ENCODE measurements around the gene LRP3. TPM values are rescaled to one million over a fixed set of nuclear protein-coding genes. Genes with fewer than 3 reads are reported as not detected.
"Not testable (repeated sequence)": the region's sequence is repeated elsewhere in the genome, so short reads cannot be mapped to it uniquely, and the experiment has no call there.

LRP3 gene
- total RNA-seq, 1 donor from 2014 or later: 43.3 TPM

DNA sequence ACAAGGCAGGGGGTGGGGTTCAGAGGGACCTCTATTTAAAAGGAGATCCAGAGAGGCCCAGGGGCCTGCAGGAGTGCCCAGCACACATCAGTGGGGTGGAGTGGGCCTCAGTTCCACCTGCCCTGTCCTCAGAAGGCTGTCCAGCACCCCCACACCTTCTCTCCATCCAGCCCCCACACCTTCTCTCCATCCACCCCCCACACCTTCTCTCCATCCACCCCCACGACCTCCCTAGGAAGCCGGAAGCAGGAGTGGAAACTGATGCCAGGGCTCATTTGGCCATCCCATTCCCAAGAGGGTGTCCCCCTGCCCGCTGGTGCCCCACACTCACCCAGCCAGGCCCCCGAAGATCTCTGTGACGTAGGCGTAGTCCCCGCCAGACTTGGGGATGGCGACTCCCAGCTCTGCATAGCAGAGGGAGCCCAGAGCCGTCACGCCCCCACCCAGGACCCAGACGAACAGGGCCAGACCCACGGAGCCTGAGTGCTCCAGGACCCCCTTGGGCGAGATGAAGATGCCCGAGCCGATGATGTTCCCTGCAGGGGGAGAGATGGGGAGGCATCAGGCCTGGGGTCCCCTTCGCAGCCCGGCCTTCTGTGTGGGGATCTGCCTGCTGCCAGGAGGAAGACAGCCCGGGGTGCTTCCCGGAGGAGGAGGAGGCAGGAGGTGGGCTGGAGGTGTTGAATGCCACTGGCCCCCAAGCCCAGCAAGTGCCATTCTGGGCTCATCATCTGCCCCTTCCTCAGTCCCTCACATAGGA lies 21.5 kb downstream of the LRP3 start:
- no peak for DNase-seq (ENCODE audit: low spot score)

DNA sequence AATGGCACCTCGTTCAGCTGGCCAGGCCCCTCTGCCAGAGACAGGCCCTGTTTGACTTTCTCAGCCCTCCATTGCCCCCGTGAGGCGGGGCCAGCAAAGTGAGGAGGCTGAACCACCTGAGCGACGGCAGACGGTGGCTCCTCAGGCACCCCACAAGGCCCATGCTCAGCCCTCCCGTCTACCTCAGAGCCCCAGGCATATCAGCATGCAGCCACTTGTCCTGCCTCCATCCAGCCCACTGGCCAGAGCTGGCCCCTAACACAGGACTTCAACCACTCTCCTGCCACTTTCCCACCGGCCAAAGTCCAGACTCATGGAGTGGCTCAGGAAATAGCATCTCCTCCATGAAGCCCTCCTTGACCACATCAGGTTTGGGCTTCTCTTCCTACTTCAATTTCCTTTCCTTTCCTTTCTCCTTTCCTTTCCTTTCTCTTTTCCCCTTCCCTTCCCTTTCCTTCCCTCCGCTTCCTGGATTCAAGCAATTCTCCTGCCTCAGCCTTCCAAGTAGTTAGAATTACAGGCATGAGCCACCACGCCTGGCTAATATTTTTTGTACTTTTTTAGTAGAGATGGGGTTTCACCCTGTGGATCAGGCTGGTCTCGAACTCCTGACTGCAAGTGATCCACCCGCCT lies 22.2 kb downstream of the LRP3 start:
- no peak for DNase-seq (ENCODE audit: low spot score)

DNA sequence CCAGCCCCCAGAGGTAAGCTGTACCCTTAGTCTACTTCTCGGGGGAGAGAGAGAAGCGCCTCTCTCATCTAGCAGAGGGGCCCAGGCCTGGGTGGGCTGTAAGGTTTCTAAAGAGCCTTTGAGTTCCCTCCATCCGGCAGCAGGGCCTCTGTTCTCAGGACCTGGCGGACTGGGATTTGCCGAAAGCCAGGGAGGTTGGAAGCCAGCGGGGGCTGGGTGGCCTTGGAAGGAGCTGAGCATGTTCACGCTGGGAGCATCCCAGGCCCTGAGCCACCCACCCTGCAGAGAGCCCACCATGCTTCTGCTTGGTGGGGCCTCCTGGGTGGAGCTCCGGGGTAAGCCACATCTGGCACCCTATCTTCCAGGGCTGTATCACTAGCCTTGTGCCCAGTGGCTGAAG lies 23.8 kb downstream of the LRP3 start:
- no peak for DNase-seq (ENCODE audit: low spot score)

DNA sequence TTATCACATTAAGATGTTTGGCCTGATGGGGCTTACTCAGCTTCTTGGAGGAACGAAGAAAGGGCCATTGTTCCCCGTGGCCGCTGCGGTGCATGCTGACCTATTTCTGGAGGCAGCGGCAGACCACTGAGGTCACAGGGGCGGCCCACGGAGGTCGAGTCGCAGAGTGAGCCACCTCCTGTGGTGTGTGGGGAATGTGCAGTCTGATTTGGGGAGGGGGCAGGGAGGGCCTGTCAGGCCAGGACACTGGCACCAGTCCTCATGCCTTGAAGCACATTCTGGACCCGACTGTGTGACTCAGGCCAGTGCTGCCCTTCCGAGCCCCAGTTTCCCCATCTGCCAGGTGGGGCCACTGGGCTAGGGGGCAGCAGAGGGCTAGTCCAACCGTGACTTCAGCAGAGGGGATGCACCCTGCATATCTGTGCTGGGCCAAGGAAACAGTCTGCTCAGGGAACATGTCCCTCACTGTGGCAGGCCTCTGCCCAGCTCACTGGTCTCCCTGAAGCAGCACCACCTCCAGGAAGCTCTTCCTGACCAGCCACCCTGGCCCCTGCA lies 25.2 kb downstream of the LRP3 start:
- no peak for DNase-seq (ENCODE audit: low spot score)

DNA sequence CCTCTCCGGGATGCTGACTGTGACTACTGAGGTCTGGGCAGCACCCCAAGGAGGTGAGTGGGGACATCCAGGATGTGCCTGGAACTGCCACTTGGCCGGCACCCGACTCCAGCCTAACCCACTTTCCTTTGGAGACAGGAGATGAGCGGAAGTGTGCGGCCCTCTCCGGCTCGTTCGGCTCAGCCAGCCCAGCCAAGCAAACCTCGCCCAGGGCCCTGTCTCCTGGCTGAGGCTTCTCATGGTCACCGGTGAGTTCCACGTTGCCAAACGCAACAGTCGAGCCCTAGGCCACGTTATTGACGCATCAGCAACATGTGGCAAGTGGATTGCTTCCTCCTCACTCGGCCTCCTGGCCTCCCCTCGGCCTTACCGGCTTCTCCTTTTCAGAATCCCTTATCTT lies 26.0 kb downstream of the LRP3 start:
- DNase-seq (ENCODE audit: low spot score): no peak

DNA sequence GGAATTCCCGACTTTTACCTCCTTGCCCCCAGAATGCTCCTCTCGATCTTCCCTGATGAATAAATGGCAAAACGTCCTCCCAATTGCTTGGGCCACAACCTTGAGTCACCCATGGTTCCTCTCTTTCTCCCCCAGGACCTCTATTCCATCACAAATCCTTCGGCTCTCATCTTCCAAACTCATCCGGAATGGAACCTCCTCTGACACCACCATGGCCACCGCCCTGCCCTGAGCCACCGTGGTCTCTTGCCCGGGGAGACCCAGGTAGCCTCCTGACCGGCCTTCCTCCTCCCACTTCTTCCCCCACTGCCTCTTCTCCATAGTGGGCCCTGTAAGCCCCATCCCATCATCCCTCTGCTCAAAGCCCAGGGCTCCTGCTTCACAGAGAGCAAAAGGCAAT lies 26.6 kb downstream of the LRP3 start:
- DNase-seq (ENCODE audit: low spot score): no peak

DNA sequence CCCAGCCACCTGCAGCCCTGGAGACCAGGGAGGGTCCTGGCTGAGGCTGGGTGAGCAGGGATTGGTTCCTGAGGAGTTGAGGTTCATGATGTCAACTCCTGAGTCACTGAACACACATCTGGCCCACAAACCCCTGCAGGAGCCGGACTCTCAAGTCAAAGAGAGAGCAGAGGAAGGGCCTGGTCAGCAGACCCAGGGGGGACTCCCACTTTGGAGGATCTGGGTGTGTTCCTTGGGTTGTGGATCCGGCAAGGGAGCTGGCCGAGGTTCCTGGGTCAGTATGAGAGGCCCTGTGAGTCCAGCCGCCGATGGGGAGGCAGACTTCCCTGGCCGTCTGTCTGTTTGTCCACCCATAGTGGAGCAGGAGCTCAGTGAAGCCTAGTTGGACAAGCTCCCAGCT lies 27.5 kb downstream of the LRP3 start:
- DNase-seq (ENCODE audit: low spot score): no peak

DNA sequence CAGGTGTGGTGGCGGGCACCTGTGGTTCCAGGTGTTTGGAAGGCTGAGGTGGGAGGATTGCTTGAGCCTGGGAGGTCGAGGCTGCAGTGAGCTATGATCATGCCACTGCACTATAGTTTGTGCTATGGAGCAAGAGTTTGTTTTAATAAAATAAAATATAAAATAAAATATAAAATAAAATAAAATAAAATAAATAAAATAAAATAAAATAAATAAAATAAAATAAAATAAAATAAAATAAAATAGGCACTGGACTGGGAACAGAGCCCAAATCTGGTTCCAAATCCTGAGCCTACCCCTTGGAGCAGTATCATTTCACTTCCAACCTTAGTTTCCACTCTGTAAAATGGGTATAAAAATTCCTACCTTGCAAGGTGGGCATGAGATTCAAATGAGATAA lies 28.1 kb downstream of the LRP3 start:
- not testable (repeated sequence) for DNase-seq (ENCODE audit: low spot score)

DNA sequence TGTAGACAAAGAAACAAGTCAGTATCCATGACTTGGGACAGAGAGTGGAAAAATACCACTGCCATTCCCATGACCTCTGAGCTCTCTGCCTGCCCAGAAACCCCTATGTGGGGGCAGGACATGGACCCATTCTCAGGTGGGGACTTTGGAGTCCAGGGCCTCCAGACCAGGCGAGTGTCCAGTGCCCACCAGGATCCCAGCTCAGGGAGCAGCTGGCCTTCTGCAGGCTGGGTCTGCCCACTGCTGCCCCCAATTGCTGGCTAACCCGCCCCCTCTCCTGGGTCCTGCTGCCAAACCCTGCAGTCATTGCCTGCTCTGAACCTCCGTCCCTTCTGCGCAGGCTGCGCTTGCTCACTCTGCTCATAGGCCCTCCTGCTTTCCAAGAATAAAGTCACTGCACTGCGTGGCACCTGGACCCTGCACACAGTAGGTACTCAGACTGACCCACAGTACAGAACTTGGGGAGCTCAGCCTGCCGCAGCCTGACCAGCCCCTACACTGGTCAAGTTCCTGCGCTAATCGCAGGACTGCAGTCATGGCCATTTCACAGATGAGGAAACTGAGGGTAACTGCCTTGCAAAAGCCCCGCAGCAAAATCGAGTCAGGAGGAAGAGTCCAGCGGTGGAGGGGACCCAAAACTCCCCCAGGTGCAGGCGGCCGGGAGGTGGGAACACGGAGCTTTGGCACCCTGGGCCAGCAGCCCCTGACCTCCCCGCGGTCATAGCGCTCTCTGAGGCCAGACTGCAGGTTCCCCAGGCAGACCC lies 30.7 kb downstream of the LRP3 start:
- no peak for DNase-seq (ENCODE audit: low spot score)

DNA sequence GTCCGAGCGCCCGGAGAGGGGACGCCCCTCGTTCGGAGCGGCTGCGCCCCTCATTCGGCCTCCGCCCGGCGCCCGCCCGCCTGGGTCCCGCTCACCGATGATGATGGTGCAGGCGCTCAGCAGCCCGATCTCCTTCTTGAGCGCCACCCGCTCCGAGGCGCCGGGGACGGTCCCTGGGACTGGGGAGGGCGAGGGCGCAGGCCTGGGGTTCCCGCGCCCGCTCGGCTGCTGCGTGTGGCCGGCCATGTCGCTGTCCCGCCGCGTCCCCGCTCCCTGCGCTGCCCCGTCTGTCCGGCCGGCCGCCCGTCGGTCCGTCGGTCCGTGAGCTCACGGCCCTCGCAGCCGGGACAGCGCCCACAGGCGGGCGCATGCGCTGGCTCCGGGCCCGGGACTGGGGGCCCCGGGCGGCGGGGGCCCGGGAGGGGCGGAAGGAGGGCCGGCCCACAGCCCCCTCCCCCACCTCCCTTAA lies 31.4 kb downstream of the LRP3 start, which contains the start of gene SLC7A10:
Gene SLC7A10, minus strand, starts transcription at position 393 of the 469 bp plus-strand sequence. Its CDS starts 147 bp downstream, at position 246.
- no peak for DNase-seq (ENCODE audit: low spot score)

DNA sequence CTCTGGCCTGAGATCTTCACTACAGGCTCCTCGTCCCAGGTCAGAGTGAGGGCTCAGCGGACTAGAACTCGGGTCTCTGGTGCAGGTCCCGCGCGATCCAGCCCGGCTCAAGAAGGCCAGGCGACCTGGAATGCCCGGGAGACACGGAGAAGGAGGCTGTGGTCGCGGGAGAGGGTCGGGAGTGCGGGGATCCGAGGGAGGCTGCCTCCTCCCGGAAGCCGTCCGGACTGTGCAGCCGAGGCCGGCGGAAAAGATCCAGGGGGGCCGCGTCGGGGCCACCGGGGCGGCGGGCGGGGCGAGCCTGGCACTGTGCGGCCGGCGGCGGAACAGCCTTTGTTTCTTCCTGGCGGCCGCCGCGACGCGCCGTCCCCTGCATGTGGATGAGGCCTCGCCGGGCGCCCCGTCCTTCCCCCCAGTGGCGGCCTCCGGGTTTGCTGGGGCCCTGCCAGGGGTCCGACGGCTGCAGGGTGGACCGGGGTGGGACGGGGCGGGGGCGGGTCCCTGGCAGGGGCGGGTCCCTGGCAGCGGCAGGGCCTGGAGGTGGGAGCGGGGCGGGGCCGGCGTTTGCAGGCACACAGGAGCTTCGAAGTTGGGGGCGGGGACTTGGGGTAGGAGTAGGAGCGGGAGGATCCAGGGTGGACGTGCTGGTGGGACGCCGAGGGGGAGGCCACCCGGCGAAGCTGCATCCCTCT lies 32.6 kb downstream of the LRP3 start:
- DNase-seq (ENCODE audit: low spot score): no peak

DNA sequence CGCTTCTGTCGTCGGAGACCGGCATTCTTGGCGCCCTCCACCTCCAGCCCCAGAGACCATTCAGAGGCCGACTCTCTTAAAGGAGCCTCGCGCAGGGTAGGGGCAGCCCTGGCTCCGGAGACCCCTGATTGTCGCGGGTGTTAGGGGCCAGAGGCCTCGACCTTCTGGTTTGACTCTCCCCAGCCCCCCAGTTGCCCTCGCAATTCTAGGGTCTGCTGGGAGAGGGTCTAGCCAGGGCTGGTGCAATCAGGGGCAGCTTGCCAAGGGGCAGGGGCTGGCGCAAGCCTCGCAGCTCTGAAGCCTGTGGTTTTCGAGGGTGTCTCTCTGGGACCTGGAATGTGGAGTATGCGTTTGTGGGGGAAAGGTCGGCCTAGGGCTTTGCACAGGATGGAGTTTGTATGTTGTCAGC lies 33.1 kb downstream of the LRP3 start:
- DNase-seq (ENCODE audit: low spot score): no peak

DNA sequence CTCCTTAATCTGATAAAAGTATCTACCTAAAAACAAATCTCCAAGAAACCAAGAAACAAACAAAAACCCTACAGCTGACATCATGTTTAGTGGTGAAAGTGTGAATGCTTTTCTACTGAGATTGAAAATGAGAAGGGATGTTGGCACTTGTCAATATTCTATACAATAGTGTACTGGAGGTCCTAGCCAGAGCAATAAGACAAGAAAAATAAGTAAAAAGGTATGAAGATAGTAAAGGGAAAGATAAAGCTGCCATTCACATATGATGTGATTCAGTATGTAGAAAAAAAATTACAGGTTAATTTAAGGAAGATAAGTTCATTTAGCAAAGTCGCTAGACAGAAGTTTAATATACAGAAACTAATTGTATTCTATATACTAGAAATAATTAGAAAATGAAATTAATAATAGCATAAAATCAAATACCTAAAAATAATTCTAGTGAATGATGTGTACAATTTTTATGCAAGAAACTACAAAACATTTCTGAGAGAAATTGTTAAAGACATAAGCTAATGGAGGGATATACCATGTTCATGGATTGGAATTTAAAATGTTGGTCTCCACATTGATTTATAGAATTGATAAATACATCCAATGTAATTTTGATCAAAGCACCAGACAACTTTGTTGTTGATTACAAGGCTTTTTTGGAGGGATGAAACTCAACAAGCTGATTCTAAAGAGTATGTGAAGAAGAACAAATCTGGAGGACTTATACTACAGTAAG lies 33.9 kb downstream of the LRP3 start:
- no peak for DNase-seq (ENCODE audit: low spot score)

DNA sequence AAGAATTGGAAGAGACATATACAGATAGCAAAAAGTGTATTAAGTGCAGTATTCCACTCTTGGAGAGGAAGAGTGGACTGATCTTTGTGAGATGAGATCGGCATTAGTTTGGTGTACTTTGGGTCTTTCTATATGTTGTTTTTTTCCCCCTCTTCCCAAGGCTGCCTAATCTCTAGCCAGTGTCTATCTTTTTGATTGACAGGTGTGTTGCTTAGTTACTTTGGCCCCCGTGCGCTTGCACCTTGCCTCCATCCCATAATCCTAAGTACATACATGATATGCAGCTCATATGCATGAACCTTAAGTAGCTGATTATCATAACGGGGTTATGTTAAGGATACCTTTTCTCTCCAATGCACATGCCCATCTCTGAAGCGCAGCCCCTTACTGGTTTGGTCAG lies 35.8 kb downstream of the LRP3 start:
- no peak for DNase-seq (ENCODE audit: low spot score)

DNA sequence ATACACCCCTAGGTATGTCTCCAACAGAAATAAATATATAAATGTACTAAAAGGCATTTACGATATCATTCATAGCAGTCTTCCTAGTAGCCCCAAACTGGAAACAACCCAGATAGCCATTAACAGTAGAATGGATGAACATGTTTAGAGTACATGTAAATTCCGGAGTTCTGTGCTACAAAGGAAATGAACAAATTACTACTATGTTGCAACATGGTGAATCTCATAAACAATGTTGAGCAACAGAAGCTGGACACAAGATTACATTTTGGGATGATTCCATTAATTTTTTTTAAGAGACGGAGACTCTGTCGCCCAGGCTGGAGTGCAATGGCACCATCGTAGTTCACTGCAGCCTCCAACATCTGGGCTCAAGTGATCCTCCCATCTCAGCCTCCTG lies 37.4 kb downstream of the LRP3 start:
- DNase-seq (ENCODE audit: low spot score): no peak

DNA sequence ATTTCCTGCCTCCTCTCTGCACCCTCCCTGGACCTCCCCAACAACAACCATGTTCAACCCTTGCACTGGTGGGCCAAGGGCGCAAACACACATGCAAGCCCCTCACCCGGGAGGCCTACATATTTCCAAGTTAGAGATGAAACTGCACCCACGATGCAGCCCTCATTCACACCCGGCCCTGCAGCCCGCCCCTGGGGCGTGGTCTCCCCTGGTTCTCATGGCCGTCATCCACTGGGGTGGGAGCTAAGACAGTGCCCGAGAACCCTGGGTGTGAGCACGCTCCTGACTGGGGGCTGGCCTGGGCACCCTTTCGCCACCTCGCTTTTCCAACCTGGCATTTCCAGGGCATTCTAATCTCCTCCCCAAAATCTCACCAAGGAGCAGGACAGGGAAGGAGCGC lies 38.5 kb downstream of the LRP3 start:
- no peak for DNase-seq (ENCODE audit: low spot score)

DNA sequence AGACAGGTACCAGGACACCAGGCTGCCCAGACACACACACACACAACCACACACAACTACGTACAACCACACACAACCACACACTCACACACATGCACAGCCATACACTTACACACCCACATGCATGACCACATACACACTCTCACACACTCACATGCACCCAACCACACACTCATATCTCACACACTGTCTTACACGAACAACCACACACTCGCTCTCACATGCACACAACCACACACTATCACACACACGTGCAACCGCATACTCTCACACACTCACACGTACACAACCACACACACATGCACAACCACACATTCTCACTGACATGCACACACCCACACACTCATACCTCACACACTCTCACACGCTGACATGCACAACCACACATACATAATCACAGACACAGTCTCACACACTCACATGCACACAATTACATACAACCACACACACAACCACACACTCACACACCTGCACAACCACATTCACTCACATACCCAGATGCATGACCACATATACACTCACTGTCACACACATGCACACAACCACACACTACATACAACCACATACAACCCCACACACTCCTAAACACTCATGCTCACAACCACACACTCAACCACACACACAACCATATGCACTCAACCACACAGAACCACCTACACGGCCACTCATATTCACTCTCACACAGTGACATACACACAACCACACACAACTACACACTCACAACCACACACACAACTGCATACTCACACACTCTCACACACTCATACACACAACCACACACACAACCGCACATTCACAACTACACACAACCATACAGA lies 39.1 kb downstream of the LRP3 start:
- DNase-seq (ENCODE audit: low spot score): no peak

DNA sequence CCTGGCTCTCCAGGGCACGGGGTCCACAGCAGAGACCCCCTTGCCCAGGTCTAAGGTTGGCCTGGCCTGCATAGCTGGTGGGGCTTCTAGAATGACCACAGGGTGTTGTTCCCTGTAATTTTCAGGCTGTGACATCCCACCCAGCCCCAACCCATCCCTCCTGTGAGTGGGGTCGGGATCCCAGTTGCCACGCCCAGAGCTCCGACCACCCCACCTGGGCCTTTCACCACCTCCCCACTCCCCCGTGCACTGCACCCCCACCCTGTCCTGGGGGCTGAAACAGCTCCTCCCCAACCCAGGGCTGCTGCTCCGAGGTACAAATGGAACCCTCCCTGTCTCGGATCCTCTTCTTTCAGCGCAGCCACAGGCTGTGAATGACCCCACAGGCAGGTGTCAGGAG lies 40.0 kb downstream of the LRP3 start:
- no peak for DNase-seq (ENCODE audit: low spot score)

DNA sequence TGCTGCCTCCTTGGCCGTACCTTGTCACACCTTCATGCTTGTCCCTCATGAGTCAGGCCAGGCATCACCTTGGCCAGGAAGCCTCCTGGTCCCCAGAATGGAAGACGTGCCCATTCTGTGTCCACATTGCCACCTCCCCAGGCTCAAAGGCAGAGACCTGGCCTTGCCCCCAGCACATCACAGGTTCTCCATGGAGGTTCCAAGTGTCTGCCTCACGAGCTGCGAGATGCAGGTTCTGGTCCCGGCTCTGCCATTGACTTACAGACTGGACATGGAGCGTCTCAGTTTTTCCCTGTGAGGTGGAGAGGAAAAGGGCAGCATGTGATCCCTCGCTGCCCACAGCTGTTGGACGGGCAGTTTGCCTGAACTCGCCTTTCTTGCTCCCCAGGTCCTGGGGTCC lies 40.6 kb downstream of the LRP3 start:
- no peak for DNase-seq (ENCODE audit: low spot score)

Data from mesenteric fat pad (tissue), 1 donor.